Pericardium fibroblast (primary cell): ENCODE results near the gene ANKRD35. TPM values are rescaled to one million over a fixed set of nuclear protein-coding genes. Genes with fewer than 3 reads are reported as not detected.

Source experiments
- total RNA-seq: library from RNA; depleted of rRNA; stranded (reverse); fragments of >200 nt; gene quantifications from 2 replicates; pipeline ENCODE4 v1.2.3, GENCODE V29; 2015

The ANKRD35 gene, protein sequence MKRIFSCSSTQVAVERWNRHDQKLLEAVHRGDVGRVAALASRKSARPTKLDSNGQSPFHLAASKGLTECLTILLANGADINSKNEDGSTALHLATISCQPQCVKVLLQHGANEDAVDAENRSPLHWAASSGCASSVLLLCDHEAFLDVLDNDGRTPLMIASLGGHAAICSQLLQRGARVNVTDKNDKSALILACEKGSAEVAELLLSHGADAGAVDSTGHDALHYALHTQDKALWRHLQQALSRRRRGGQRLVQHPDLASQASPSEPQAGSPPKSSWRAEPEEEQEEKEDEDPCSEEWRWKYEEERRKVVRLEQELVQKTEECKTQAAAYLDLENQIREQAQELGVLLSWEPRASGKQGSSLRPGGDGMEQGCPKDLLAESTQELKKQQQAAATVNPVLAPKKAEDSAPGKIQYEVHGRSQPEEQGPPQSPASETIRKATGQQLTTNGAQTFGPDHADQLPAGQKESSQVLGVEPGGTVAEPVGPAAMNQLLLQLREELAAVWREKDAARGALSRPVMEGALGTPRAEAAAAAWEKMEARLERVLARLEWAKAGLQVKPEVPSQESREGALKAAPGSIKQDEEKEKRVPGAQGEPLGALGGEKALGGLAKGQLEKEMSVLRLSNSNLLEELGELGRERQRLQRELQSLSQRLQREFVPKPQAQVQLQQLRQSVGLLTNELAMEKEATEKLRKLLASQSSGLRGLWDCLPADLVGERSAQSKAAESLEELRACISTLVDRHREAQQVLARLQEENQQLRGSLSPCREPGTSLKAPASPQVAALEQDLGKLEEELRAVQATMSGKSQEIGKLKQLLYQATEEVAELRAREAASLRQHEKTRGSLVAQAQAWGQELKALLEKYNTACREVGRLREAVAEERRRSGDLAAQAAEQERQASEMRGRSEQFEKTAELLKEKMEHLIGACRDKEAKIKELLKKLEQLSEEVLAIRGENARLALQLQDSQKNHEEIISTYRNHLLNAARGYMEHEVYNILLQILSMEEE
- 0.47 and 4.1 TPM in 2 replicates for total RNA-seq

GRCh38 chr1:145885738-145886287 is at the start of gene ANKRD35:
ANKRD35 (minus strand) TSS chr1:145885866; CDS start chr1:145885758, 108 bp downstream.

DNA sequence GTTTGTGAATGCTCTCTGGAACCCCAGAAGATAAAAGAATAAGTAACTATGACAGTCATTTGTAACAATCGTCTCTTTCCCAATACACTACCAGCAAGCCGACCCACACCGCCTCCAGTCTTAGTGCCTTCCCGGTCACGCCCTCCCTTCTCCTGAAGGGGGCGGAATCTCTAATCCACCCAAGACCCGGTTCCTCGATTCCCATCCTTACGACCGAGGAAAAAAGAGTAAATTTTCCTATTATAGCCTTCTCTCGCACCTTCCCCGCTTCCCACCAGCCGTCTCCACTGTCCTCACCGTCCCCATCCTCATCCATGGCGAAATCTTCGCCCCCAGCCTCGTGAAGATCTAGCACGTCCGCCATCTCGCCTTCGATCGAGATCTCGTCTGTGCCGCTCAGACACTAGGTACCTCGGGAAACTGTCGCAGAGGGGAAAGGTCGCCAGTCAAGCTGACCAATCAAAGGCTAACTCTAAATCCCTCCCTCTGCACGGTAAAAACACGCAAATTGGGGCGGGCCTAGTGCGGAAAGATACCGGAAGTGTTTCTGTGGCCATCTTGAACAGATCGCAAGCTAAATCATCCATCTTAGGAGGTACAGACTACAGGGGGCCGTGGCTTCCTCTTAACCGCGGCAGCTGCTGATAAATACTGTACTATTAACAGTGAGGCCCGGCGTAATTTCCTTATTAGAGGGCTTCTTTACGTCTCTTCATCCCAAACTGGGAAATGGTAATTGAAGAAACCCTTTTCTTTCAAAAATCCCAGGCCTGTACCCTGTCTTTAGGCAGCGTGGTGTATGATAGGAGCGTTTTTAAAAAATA is 41.6 kb upstream of the ANKRD35 start, which contains the start of gene RBM8A:
RBM8A (minus strand) TSS at position 422 of the 824 bp plus-strand sequence; CDS start at position 364, 58 bp downstream.

DNA sequence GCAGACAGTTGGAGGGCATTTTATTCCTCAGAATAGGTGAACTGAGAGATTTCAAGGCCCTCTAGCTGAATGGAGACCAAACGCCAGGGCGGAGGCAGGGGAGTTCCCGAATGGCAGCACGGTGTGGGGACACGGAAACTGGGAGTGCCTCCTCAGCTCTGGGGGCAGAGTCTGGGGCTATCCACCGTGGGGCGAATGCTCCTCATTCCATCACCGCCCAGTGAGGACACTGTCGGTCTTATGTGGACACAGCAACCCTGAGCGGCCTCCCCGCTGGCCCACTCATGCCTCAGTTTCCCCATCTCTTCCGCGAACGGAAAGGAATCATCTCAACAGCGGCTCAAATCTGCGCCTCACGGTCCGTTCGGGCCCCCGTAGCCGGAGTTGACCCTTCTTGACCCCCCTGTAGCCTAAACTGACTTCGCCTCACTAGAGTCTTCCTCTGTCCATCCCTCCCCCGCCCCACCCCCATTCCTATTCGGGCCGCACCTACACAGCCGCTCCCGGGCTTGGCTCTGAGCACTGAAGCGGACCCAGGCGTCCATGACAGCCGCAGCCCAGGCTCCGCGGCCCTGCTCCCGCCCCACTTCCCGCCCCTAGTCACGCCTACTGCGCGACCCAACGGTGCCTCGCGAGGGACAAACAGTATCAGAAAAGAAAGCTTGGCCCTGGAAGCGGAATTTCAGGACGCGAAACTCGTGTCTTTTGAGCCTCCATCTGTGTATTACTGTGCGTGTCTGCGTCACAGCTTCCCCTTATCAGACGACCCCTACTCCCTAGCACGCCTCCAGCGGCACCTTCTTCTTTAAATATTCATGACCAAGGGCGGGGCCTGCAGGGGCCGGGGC is 32.7 kb upstream of the ANKRD35 start, which contains the start of gene PEX11B:
PEX11B (minus strand) TSS at position 574 of the 848 bp plus-strand sequence; CDS start at position 545, 29 bp downstream.

GRCh38 chr1:145858901-145859490 is 26.7 kb downstream of the ANKRD35 start, which contains the start of gene PIAS3:
PIAS3 (minus strand) TSS chr1:145859081; CDS start chr1:145858990, 91 bp downstream.

DNA sequence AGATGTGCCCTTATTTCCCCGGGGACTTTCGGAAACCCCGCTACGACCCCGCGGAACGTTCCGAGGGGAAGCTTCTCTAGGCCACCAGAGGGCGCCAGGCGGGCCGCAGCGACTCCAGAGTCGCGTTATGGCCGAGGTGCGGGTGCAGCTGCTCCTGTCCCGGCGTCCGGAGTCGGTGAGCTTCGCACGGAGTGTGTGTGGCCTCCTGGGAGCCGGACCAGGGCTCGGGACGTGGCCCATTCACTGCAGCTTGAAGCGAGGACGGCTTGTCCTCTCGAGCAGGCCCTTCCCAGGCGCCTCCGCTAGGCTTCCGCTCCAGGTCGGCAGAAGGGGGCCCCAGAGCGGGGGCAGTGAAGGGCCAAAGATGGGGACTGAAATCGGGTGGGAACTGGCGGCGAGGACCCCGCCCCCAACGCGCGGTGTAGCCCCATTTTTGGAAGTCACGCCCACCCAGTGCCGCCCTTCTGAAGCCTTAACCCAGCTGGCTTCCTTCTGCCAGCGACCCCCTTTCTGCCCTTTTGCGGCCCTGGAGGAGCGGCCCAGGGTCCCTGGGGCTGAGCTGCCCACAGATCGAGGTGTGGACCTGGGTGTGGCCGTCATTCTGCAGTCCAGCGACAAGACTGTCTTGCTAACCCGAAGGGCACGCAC is 40.0 kb downstream of the ANKRD35 start, which contains the start of gene NUDT17:
NUDT17 (plus strand) TSS at position 117 of the 648 bp plus-strand sequence; CDS start at position 128, 11 bp downstream.

GRCh38 chr1:145823565-145824498 is 61.8 kb downstream of the ANKRD35 start, which contains the start of the genes POLR3C and RNF115:
POLR3C (plus strand) TSS chr1:145824200; CDS start chr1:145825777, 1,577 bp downstream.
RNF115 (minus strand) TSS chr1:145824095; CDS start chr1:145823873, 222 bp downstream.

Other genes with a start within 250 kb of the ANKRD35 start
- not detected in 2 replicates for gene PDZK1, start 178.5 kb downstream of the ANKRD35 start, total RNA-seq
- not detected in 2 replicates for gene CD160, start 166.4 kb downstream of the ANKRD35 start, total RNA-seq
- 6.3 and 8.3 TPM in 2 replicates for gene RNF115, start 61.8 kb downstream of the ANKRD35 start, total RNA-seq
- 27.4 and 30.6 TPM in 2 replicates for gene POLR3C, start 61.7 kb downstream of the ANKRD35 start, total RNA-seq
- 0.12 and 1.3 TPM in 2 replicates for gene NUDT17, start 40.2 kb downstream of the ANKRD35 start, total RNA-seq
- gene PIAS3, start 26.8 kb downstream of the ANKRD35 start, total RNA-seq: 23.6 and 30.9 TPM in 2 replicates
- gene ITGA10, start 24.2 kb upstream of the ANKRD35 start, total RNA-seq: 6.8 and 15.2 TPM in 2 replicates
- 18.6 and 22.4 TPM in 2 replicates for gene PEX11B, start 32.9 kb upstream of the ANKRD35 start, total RNA-seq
- 59.6 and 92.0 TPM in 2 replicates for gene RBM8A, start 41.6 kb upstream of the ANKRD35 start, total RNA-seq
- gene LIX1L, start 72.2 kb upstream of the ANKRD35 start, total RNA-seq: 35.9 and 37.1 TPM in 2 replicates
- gene ANKRD34A, start 78.7 kb upstream of the ANKRD35 start, total RNA-seq: 0.85 and 1.6 TPM in 2 replicates
- 19.5 and 19.7 TPM in 2 replicates for gene POLR3GL, start 78.8 kb upstream of the ANKRD35 start, total RNA-seq
- 303 and 594 TPM in 2 replicates for gene TXNIP, start 110.7 kb upstream of the ANKRD35 start, total RNA-seq
- 0.17 TPM in 1 of 2 replicates, not detected in the other for gene HJV, start 135.9 kb upstream of the ANKRD35 start, total RNA-seq